ENCODE data around the gene DAPP1.

DNA sequence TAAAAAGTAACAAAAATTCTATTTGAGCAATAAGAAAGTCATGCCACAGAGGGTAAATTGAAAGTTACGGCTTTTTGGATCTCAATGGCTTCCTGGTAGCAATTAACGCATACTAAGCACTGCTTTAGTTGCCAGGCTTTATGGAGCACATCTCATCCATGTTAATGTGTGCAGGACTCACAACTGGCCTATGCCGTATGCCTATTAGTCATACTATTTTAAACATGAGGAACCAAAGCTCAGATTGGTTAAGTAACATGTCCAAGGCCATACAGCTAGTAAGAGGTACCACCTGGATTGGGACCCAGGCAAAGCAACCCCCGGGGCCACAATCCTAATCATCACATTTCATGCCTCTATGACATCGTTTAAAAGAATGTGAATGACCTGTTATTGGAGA is 17.1 kb downstream of the DAPP1 start:
- TF ChIP-seq POLR2A (IDR thresholded peaks at IDR 0.05; ENCODE audit: low read length) (no peak), GATA1 (IDR thresholded peaks at IDR 0.05; ENCODE audit: low read depth, low read length) (no peak)

Measured in erythroblast (primary cell).